ENCODE measurements around the gene MDP1. TPM values are rescaled to one million over a fixed set of nuclear protein-coding genes. Genes with fewer than 3 reads are reported as not detected.
"Not testable (repeated sequence)": the region's sequence is repeated elsewhere in the genome, so short reads cannot be mapped to it uniquely, and the experiment has no call there.

MDP1 gene
- total and polyA plus RNA-seq, 2 donors (not counting 1 experiment from before 2014, with no cell fraction given) = 14.4 to 22.1 TPM

DNA sequence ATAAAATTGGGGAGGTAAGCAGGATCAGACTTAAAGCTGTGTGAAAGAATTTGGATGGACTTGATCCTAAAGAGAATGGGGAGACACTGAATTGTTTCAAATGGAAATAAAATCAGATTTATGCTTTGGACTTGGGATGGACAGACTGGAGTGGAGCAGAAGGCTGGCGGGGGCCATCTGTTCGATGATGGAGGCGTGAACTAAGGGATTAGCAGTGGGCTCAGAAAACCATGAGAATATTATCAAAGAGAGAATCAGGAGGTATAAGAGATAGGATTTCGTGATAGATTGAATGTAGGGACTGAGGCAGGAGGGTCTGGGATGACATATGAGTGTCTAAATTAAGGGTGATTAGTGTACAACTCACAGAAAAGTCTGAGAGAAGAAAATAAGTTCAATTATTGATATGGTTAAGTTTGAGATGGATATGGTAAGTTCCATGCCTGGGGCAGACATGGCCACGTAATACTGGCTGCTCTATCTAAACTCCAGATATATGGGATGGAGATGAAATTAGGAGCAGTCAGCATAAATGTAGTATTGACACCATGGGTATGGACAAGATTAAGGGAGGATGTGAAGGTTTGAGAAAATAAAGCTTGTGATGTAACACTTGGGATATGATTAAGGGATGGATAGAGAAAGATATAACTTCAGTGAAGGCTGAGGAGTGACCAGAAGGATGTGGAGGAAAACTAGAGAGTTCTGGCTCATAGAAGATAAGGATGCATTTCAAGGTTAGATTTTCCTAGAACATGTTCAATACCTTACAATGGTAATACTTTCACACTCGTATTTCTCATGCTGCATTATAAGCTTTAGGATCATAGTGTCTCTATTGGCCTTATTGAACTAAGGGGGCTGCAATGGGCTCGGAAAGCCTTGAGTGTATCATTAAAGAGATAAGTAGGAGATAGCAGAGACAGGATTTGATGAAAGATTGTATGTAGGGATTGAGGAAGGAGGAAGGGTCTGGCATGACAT is 11.4 kb downstream of the MDP1 start:
- H3K36me3 ChIP-seq (ENCODE audit: control insufficient read depth, insufficient read depth, low read length) = peaks cover 13% of the 10 kb centered on the region
- no peaks in the 10 kb centered on the region for H3K9me3 ChIP-seq (ENCODE audit: control insufficient read depth, insufficient read depth, low read depth, low read length)
- no peak overlapping the region for H2AFZ ChIP-seq (ENCODE audit: low read length)
- H3K4me3 ChIP-seq (replicated peaks in 1 of 4; ENCODE audit: control extremely low read depth in 1 of 4, insufficient read depth in 1 of 4, low read depth in 3 of 4, low read length in 4 of 4) = no peak overlapping the region
- H3K27me3 ChIP-seq (ENCODE audit: control insufficient read depth, insufficient read depth, low read length) = no peaks in the 10 kb centered on the region
- no peaks in the 10 kb centered on the region for H3K79me2 ChIP-seq (ENCODE audit: control insufficient read depth, insufficient read depth, low read length)
- no peak overlapping the region for H3K4me2 ChIP-seq (ENCODE audit: extremely low read depth, insufficient read depth, low read length)
- no peak overlapping the region for H3K27ac ChIP-seq (ENCODE audit: insufficient read depth, low read length)
- no peak overlapping the region for H3K9ac ChIP-seq (ENCODE audit: insufficient read depth, low read length)
- TF ChIP-seq, protein P1, sequence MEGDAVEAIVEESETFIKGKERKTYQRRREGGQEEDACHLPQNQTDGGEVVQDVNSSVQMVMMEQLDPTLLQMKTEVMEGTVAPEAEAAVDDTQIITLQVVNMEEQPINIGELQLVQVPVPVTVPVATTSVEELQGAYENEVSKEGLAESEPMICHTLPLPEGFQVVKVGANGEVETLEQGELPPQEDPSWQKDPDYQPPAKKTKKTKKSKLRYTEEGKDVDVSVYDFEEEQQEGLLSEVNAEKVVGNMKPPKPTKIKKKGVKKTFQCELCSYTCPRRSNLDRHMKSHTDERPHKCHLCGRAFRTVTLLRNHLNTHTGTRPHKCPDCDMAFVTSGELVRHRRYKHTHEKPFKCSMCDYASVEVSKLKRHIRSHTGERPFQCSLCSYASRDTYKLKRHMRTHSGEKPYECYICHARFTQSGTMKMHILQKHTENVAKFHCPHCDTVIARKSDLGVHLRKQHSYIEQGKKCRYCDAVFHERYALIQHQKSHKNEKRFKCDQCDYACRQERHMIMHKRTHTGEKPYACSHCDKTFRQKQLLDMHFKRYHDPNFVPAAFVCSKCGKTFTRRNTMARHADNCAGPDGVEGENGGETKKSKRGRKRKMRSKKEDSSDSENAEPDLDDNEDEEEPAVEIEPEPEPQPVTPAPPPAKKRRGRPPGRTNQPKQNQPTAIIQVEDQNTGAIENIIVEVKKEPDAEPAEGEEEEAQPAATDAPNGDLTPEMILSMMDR (conservative IDR thresholded peaks at IDR 0.05 in 1 of 2, IDR thresholded peaks at IDR 0.05 in 1 of 2; ENCODE audit: low read depth in 1 of 2, low read length in 2 of 2) = no peak
- no peak for TF ChIP-seq EZH2 (IDR thresholded peaks at IDR 0.05; ENCODE audit: low read length, missing control alignments)
- H3K4me1 ChIP-seq (ENCODE audit: control insufficient read depth, extremely low read depth, insufficient read depth, low read length) = no peaks in the 10 kb centered on the region
- no peak for DNase-seq (ENCODE audit: low read depth in 2 of 2)
- H4K20me1 ChIP-seq (ENCODE audit: control insufficient read depth, extremely low read depth, insufficient read depth, low read length) = no peaks in the 10 kb centered on the region

DNA sequence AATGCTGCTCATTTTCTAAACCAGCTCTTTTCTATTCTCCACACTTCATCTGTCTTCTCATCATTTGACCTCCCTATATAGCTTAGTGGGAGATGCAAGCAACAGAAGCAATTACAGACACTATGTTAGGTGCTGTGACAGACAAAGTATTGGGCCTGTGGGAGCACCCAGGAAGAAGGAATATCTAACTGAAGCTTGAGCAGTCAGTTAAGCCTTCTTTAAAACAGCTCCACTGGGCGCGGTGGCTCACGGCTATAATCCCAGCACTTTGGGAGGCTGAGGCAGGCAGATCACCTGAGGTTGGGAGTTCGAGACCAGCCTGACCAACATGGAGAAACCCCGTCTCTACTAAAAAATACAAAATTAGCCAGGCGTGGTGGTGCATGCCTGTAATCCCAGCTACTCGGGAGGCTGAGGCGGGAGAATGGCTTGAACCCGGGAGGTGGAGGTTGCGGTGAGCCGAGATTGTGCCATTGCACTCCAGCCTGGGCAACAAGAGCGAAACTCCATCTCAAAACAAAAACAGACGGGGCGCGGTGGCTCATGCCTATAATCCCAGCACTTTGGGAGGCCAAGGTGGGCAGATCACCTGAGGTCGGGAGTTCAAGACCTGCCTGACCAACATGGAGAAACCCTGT is 12.5 kb downstream of the MDP1 start:
- H3K9ac ChIP-seq (ENCODE audit: insufficient read depth, low read length); H3K9me3 ChIP-seq (ENCODE audit: control insufficient read depth, insufficient read depth, low read depth, low read length); H3K4me2 ChIP-seq (ENCODE audit: extremely low read depth, insufficient read depth, low read length); H3K4me3 ChIP-seq (replicated peaks in 1 of 4; ENCODE audit: control extremely low read depth in 1 of 4, insufficient read depth in 1 of 4, low read depth in 3 of 4, low read length in 4 of 4); H3K27ac ChIP-seq (ENCODE audit: insufficient read depth, low read length); H2AFZ ChIP-seq (ENCODE audit: low read length); H4K20me1 ChIP-seq (ENCODE audit: control insufficient read depth, extremely low read depth, insufficient read depth, low read length); H3K27me3 ChIP-seq (ENCODE audit: control insufficient read depth, insufficient read depth, low read length); H3K79me2 ChIP-seq (ENCODE audit: control insufficient read depth, insufficient read depth, low read length); H3K4me1 ChIP-seq (ENCODE audit: control insufficient read depth, extremely low read depth, insufficient read depth, low read length); DNase-seq (ENCODE audit: low read depth in 2 of 2): not testable (repeated sequence)
- H3K36me3 ChIP-seq (ENCODE audit: control insufficient read depth, insufficient read depth, low read length) = peaks cover 13% of the 10 kb centered on the region

DNA sequence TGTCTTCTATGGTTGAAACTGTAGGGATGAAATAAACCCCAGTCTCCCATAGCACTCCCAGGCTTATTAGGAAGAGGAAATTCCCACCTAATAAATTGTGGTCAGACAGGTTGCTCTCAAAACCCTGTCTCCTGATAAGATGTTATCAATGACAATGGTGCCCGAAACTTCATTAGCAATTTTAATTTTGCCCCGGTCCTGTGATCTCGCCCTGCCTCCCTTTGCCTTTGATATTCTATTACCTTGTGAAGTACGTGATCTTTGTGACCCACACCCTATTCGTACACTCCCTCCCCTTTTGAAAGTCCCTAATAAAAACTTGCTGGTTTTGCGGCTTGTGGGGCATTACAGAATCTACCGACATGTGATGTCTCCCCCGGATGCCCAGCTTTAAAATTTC is 13.3 kb downstream of the MDP1 start:
- not testable (repeated sequence) for H3K4me3 ChIP-seq (replicated peaks in 1 of 4; ENCODE audit: control extremely low read depth in 1 of 4, insufficient read depth in 1 of 4, low read depth in 3 of 4, low read length in 4 of 4); DNase-seq (ENCODE audit: low read depth in 2 of 2)
- H3K36me3 ChIP-seq (ENCODE audit: control insufficient read depth, insufficient read depth, low read length) = peaks cover 10% of the 10 kb centered on the region

More for the DNA sequence above, 13.3 kb downstream of the MDP1 start:
- H4K20me1 ChIP-seq (ENCODE audit: control insufficient read depth, extremely low read depth, insufficient read depth, low read length); H3K79me2 ChIP-seq (ENCODE audit: control insufficient read depth, insufficient read depth, low read length); H3K27me3 ChIP-seq (ENCODE audit: control insufficient read depth, insufficient read depth, low read length); H2AFZ ChIP-seq (ENCODE audit: low read length); H3K27ac ChIP-seq (ENCODE audit: insufficient read depth, low read length); H3K9me3 ChIP-seq (ENCODE audit: control insufficient read depth, insufficient read depth, low read depth, low read length); H3K4me2 ChIP-seq (ENCODE audit: extremely low read depth, insufficient read depth, low read length); H3K9ac ChIP-seq (ENCODE audit: insufficient read depth, low read length); H3K4me1 ChIP-seq (ENCODE audit: control insufficient read depth, extremely low read depth, insufficient read depth, low read length): not testable (repeated sequence)

Measured in fibroblast of lung (primary cell).